ENCODE results near the gene GLT8D1.

Gene GLT8D1

DNA sequence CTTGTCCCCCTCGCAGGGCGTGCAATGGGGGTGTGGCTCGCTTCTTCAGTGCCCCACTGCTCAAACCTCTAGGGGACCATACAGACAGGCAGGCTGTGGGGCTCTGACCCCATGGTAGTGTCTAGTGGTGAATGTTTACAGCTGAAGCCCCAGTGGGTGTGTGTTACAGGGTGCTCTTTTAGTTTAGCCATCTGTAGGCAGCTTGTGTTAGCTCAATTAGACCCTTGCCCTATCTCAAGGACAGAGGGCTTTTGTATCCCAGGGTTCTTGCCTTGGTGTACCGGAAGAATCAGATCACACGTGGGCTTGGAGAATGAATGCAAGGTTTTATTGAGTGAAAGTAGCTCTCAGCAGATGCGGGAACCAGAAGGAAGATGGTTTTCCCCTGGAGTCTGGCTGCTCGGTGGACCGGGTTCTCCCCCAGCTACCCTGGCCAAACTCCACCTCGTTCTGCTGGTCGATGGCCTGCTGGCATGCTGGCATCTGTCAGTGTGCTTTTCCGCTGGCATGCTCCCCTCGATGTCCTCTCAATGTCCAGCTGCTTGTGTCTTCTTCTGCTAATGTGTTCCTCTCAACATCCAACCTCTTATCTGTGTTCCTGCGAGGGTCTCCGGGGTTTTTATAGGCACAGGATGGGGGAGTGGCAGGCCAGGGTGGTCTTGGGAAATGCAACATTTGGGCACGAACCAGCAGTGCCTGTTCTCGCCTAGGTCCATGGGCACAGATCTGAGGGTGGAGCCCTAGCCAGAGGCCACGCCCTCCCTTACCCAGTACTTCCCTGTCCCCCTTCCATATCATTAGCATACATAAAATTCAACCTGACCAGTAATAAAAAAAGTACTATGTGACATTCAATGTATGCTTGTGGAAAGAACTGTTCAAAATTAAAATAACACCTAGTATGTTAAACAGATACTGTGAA is 7.0 kb upstream of the GLT8D1 start:
- no peak for DNase-seq

GRCh38 chr3:52710512-52710911 is 4.9 kb upstream of the GLT8D1 start:
- DNase-seq = no peak

GRCh38 chr3:52707585-52707984 is 2.0 kb upstream of the GLT8D1 start:
- no peak for DNase-seq

DNA sequence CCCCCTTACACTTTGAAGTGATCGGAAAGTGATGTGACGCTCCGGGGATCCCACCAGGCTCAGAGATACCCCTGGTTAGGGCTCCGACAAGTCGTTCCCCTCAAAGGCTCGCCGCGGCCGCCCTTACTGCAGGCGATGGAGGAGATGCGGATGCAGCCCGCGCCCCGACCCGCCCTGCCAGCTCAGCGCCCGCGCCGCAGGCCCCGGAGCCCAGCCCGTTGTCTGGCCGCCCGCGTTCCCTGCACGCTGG is 228 bp downstream of the GLT8D1 start:
- no peak for DNase-seq

GRCh38 chr3:52704611-52705437 is 767 bp downstream of the GLT8D1 start:
- no peak for DNase-seq

GRCh38 chr3:52703341-52703740 is 2.2 kb downstream of the GLT8D1 start:
- DNase-seq = no peak

DNA sequence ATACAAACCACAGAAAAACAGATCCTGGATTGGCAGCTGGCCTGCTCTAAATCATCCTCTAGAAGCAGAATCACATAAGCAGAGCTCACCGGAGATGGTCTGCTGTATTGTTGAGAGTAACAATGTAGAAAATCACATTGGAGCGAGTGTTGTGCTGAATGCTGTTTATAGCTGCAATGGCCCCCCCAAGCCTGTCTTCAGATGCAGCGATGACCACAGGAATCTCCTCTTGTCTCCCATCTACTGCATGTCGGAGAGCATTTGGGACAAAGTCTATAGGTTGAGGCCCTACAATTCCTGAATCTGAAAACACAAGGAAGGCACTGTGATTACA is 8.0 kb downstream of the GLT8D1 start:
- no peak for DNase-seq

DNA sequence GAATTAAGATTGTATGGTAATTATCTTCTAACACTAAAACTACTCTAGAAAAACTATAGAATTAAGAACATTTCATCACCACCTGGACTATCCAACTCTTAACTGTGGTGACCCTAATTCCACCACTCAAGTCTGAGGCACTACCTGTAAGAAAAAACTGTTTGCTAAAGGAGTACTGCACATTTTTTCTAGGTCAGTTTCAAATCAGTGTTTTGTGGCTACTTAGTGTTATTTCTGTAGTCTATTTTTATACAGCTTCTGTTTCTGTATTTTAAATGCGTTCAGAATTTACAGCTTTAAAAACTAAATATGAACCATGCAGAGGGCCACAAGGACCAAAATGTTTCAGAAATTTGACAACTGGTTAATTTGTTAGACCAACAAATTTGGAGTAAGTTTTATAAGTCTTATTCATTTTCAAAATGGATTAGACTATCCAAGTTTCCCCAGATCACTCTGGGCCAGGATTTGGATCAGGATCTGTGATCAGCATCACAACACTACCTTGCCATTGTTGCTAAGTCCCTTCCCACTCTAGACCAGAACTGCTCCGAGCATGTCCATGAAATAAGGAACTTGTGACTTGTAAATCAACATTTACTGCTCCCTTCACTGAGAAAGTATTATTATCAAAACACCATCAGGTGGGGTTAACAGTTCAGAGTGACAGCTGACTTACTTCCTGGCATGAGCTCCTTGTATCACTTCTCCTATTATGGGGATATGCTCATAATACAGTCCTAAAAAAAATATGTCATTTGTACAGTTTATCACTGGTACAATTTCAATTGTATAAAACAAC is 8.6 kb downstream of the GLT8D1 start:
- no peak for DNase-seq

GRCh38 chr3:52695798-52696671 is 9.6 kb downstream of the GLT8D1 start:
- no peak for DNase-seq

GRCh38 chr3:52694528-52695189 is 10.9 kb downstream of the GLT8D1 start:
- DNase-seq = no peak

GRCh38 chr3:52693071-52693470 is 12.5 kb downstream of the GLT8D1 start:
- no peak for DNase-seq

- no peak for DNase-seq
Observed at GRCh38 chr3:52690560-52690959, 15.0 kb downstream of the GLT8D1 start.

- no peak for DNase-seq
Observed at GRCh38 chr3:52689151-52689550, 16.4 kb downstream of the GLT8D1 start.

GRCh38 chr3:52688266-52688665 is 17.3 kb downstream of the GLT8D1 start:
- no peak for DNase-seq

DNA sequence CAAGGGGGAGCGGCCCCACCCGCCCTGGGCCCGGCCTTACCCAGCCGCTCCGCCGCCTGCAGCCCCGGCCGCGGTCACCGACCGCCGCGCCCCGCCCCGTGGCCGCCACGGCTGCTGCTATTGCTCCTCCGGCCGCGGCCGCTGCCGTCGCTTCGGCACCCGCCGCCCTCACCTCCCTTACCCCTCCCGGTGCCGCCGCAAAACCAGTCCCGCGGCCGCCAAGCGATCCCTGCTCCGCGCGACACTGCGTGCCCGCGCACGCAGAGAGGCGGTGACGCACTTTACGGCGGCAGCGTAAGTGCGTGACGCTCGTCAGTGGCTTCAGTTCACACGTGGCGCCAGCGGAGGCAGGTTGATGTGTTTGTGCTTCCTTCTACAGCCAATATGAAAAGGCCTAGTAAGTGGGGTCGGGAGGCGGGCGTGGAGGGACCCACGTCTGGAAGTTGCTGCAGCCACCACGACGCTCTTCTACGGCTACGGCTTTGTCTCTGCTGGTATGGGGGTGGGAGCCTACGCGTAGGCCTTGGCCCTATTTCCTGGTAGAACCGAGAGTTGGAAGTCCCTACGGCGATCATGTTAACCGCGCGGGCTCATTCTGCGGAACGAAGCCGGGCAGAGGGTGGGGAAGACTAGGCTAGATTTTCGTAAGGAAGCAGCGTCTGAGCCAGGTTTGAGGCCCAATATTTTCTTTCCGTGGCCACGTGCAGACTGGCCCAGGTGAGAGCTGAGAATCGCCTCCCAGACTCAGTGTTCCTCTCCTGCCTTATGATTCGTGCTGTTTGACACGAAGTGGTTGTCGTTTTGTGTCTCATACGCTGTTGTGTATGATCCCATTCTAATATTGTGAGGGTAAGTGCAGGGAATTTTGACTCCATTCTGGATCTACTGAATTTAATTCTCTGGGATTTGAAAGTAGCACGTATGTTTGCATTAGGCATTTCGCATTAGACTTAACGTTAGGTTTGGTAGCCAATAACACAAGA is 19.6 kb downstream of the GLT8D1 start, which contains the start of the genes GNL3 and PBRM1:
Gene GNL3, plus strand, starts transcription at position 324 of the 983 bp plus-strand sequence. Its CDS starts 61 bp downstream, at position 385.
Gene PBRM1, minus strand, starts transcription at position 205 of the 983 bp plus-strand sequence.
- DNase-seq = peak; percentile 64

DNA sequence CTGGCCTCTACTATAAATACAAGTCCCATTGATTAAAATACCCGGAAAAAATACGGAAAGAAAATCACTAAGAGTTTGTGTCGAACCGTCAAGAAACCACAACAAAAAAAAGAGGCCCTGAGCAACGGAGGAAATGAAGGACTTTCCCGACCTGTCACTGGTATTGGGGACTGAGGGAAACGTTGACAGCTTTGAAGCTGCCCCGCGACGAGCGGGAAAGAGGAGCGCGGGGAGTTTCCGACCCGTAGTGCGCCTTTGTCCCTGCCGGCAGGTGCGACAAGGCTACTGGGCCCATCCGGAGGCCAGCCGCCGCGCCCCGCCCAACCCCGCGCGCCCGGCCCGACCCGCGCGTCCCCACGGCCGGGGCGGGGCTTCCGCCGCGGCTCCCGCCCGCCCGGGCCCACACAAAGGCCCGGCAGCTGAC is 20.3 kb downstream of the GLT8D1 start:
- peak; percentile 47 for DNase-seq

DNA sequence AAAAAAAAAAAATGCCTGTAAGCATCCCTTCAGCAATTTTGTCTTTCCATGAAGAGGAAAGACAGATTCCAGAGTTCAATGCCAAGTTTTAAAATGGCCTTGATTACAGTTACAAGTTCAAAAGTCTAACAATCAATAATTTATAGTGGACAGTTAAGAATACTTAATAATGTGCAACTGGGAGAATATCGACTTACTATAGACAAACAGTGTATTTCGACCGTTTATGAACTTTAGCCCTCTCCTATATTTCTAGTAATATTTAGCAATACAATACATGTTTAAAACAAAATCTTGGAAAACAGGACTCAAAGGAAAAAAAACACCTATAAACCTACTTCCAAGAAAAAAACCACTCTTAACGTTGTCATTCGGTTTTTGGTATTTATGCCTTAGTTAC is 21.4 kb downstream of the GLT8D1 start:
- no peak for DNase-seq

DNA sequence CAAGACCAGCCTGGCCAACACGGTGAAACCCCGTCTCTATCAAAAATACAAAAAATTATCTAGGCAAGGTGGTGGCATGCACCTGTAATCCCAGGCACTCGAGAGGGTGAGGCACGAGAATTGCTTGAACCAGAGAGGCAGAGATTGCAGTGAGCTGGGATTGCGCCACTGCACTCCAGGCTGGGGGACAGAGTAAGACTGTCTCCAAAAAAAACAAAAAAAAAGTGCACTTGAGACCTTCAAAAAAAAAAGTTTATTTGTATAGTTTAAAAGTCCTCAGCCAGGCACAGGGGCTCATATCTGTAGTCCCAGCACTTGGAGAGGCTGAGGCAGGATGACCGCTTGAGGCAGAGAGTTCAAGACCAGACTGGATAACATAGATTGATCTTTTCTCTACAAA is 22.0 kb downstream of the GLT8D1 start:
- DNase-seq = no peak

- DNase-seq = no peak
Observed at GRCh38 chr3:52682016-52682415, 23.6 kb downstream of the GLT8D1 start.

DNA sequence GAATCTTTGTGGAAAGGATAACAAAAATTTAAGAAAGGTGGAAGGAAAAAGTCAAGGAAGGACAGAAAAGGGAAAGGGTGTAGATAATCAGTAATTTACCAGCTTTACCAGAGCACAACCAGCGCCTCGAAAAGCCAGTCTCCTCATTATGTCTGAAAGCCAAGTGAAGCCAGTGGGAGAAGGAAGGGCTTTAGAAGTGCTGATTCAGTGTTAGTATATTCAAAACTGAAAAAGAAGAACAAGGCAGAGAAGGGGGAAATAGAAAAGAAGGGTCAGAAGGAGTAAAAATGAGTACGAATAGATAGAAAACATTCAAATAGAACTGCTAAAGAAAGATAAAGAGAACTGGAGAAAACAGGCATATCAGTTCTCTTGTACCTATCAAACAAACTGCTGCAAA is 24.0 kb downstream of the GLT8D1 start:
- DNase-seq = no peak
